WI38 (cell line): ENCODE measurements around the gene DGKD.

Experiments
- H3K4me3 ChIP-seq: 2 replicates; pipeline ENCODE4 v1.5.1; 2011; ENCODE audit warnings: low read depth, mild to moderate bottlenecking, control low read depth, low read length
- TF ChIP-seq, protein P1 (sequence below): IDR thresholded peaks from 2 replicates; pipeline ENCODE4 v1.5.1; 2012; ENCODE audit warnings: low read depth, mild to moderate bottlenecking, control low read depth, low read length

DGKD gene

DNA sequence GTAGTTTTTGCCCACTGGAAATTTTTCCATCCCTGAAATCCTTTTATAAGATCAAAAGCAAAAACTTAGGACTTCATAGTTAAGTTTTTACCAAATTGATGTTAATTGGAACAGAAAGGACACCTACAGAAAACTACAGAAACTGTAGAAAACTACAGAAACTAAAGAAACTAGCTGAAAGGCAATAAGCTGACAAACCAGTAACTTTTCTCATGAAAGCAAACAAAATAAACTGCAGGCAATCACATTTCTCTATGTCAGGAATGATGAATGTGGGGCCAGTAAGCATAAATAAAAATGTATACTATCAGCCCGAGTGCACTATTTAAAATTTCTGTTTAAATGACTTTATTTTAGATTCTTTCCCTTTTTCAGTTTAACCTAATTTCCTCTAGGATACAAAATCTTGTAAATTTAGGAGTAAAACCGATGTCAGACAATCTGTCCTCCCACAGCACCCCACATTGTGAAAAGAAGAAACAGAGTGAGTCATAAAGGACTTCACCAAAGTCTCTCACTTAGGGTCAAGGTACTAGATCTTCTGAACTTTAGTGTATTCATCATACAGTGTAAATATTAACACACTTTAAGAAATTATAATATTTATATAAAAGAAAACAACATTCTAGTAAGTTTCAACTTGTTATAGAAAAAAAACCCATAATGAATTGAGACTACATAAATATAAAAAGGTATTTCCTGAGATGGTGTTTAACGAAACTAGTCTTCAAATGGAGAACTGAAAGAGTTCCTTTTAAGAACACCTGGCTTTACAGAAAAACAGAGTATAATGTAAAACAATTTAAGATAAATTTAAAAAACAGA, 165.7 kb downstream of the DGKD start:
- no peak overlapping the region for H3K4me3 ChIP-seq
- TF ChIP-seq, protein P1, sequence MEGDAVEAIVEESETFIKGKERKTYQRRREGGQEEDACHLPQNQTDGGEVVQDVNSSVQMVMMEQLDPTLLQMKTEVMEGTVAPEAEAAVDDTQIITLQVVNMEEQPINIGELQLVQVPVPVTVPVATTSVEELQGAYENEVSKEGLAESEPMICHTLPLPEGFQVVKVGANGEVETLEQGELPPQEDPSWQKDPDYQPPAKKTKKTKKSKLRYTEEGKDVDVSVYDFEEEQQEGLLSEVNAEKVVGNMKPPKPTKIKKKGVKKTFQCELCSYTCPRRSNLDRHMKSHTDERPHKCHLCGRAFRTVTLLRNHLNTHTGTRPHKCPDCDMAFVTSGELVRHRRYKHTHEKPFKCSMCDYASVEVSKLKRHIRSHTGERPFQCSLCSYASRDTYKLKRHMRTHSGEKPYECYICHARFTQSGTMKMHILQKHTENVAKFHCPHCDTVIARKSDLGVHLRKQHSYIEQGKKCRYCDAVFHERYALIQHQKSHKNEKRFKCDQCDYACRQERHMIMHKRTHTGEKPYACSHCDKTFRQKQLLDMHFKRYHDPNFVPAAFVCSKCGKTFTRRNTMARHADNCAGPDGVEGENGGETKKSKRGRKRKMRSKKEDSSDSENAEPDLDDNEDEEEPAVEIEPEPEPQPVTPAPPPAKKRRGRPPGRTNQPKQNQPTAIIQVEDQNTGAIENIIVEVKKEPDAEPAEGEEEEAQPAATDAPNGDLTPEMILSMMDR: no peak
